Measurements from ENCODE around the gene RAP1A. TPM values are rescaled to one million over a fixed set of nuclear protein-coding genes. Genes with fewer than 3 reads are reported as not detected.

The RAP1A gene
- total RNA-seq, 2 donors from 2014 or later, result 83.9 to 146 TPM

GRCh38 chr1:111593403-111594305 lies 25.9 kb upstream of the RAP1A start:
- peak overlapping the region; percentile 60 for H3K27ac ChIP-seq
- DNase-seq, result no peak
- H3K27me3 ChIP-seq, result no peaks in the 10 kb centered on the region
- peaks cover 15% of the 10 kb centered on the region for H3K4me1 ChIP-seq
- intact Hi-C loops (cut with DNase I), result no loop called here
- TF ChIP-seq CTCF (IDR thresholded peaks at IDR 0.05), result no peak
- no peaks in the 10 kb centered on the region for H3K9me3 ChIP-seq
- H3K4me3 ChIP-seq, result no peak overlapping the region
- no peaks in the 10 kb centered on the region for H3K36me3 ChIP-seq
- peak overlapping the region in 1 of 2 donors; percentile 62 for H3K9ac ChIP-seq (ENCODE audit: low read depth in 2 of 2, low read length in 2 of 2)

- H3K9me3 ChIP-seq, result no peaks in the 10 kb centered on the region
- no peak for TF ChIP-seq CTCF (IDR thresholded peaks at IDR 0.05)
- no peak overlapping the region for H3K9ac ChIP-seq (ENCODE audit: low read depth in 2 of 2, low read length in 2 of 2)
- no peak overlapping the region for H3K27ac ChIP-seq
- DNase-seq, result no peak
- no peak overlapping the region for H3K4me3 ChIP-seq
- intact Hi-C loops (cut with DNase I), result no loop called here
- no peaks in the 10 kb centered on the region for H3K27me3 ChIP-seq
- H3K36me3 ChIP-seq, result no peaks in the 10 kb centered on the region
- H3K4me1 ChIP-seq, result peaks cover 15% of the 10 kb centered on the region
Observed at GRCh38 chr1:111594306-111594693, 25.3 kb upstream of the RAP1A start.

GRCh38 chr1:111595807-111596206 lies 23.8 kb upstream of the RAP1A start:
- Histone ChIP-seq H3K9me3 (no peaks in the 10 kb centered on the region), H3K9ac (ENCODE audit: low read depth in 2 of 2, low read length in 2 of 2) (no peak overlapping the region), H3K27ac (no peak overlapping the region), H3K27me3 (no peaks in the 10 kb centered on the region), H3K4me1 (peaks cover 15% of the 10 kb centered on the region), H3K36me3 (no peaks in the 10 kb centered on the region), H3K4me3 (no peak overlapping the region)
- TF ChIP-seq CTCF (IDR thresholded peaks at IDR 0.05), result no peak
- no peak for DNase-seq
- intact Hi-C loops (cut with DNase I), result no loop called here

- no peak for TF ChIP-seq CTCF (IDR thresholded peaks at IDR 0.05)
- no peak for DNase-seq
- H3K27ac ChIP-seq, result no peak overlapping the region
- no peaks in the 10 kb centered on the region for H3K9me3 ChIP-seq
- no peak overlapping the region for H3K4me3 ChIP-seq
- H3K9ac ChIP-seq (ENCODE audit: low read depth in 2 of 2, low read length in 2 of 2), result no peak overlapping the region
- H3K27me3 ChIP-seq, result no peaks in the 10 kb centered on the region
- H3K36me3 ChIP-seq, result no peaks in the 10 kb centered on the region
- intact Hi-C loops (cut with DNase I), result no loop called here
- H3K4me1 ChIP-seq, result peaks cover 12% of the 10 kb centered on the region
Observed at GRCh38 chr1:111596499-111596898, 23.1 kb upstream of the RAP1A start.

- no peak for TF ChIP-seq CTCF (IDR thresholded peaks at IDR 0.05)
- Histone ChIP-seq H3K36me3 (no peaks in the 10 kb centered on the region), H3K9me3 (no peaks in the 10 kb centered on the region), H3K4me1 (peaks cover 8% of the 10 kb centered on the region), H3K9ac (ENCODE audit: low read depth in 2 of 2, low read length in 2 of 2) (no peak overlapping the region), H3K27me3 (no peaks in the 10 kb centered on the region), H3K4me3 (no peak overlapping the region), H3K27ac (peak overlapping the region; percentile 29)
- intact Hi-C loops (cut with DNase I), result no loop called here
- DNase-seq, result no peak
Observed at GRCh38 chr1:111597426-111597825, 22.2 kb upstream of the RAP1A start.
